ENCODE measurements around the gene MEAF6.

- TF ChIP-seq CTCF (IDR thresholded peaks at IDR 0.05) (no peak), POLR2A (IDR thresholded peaks at IDR 0.05) (no peak)
These were observed 39.0 kb downstream of the MEAF6 start for GRCh38 chr1:37475380-37476086.

Data from stomach (tissue), 4 donors.